PC-9 (cell line): ENCODE measurements around the gene ACSS3. TPM values are rescaled to one million over a fixed set of nuclear protein-coding genes. Genes with fewer than 3 reads are reported as not detected.

Source experiments
- BruUV-seq: library from RNA; stranded (reverse); fragments of 400-500 nt; replicated peaks from 2 replicates; lab custom pipeline; 2021; lab: Mats Ljungman, UMichigan
- CTCF ChIA-PET: fragments of 300-600 bp; sonication (Branson Sonifier 250); formaldehyde crosslinking; loops from one replicate; lab custom pipeline; 2022; ENCODE audit warnings: antibody characterized with exemption; lab: Charles Lee
- POLR2A ChIA-PET: fragments of 300-600 bp; sonication (Branson Sonifier 250); formaldehyde crosslinking; loops from one replicate; lab custom pipeline; 2022; ENCODE audit warnings: antibody characterized with exemption; ENCODE audit not compliant: unreplicated experiment; lab: Charles Lee
- DNase-seq, 2 experiments: peaks; one replicate each; pipeline versions ENCODE4 v3.0.0 to v3.0.0-alpha.2; 2015 to 2022; ENCODE audit warnings: mixed read lengths in 1 of 2
- H2AFZ ChIP-seq: fragments of 200-600 bp; sonication (generic); 2 replicates; pipeline ENCODE4 v1.8.1; 2017; ENCODE audit warnings: antibody characterized with exemption
- H3F3A ChIP-seq: fragments of 200-600 bp; sonication (generic); 2 replicates; pipeline ENCODE4 v1.8.1; 2017; ENCODE audit warnings: antibody characterized with exemption, mild to moderate bottlenecking, low read depth; ENCODE audit not compliant: insufficient read depth
- H3K27ac ChIP-seq: fragments of 200-600 bp; sonication (generic); 2 replicates; pipeline ENCODE4 v1.6.1; 2016; ENCODE audit warnings: mixed run types
- H3K27me3 ChIP-seq: fragments of 200-600 bp; sonication (generic); 2 replicates; pipeline ENCODE4 v1.6.1; 2016; ENCODE audit warnings: low read depth, mixed run types; ENCODE audit not compliant: insufficient read depth
- H3K36me3 ChIP-seq: fragments of 200-600 bp; sonication (generic); 2 replicates; pipeline ENCODE4 v1.6.1; 2016; ENCODE audit warnings: low read depth, mixed run types
- H3K4me1 ChIP-seq: fragments of 200-600 bp; sonication (generic); replicated peaks from 2 replicates; pipeline ENCODE4 v1.6.1; 2016; ENCODE audit warnings: mixed run types; ENCODE audit not compliant: insufficient read depth
- H3K4me2 ChIP-seq: fragments of 200-600 bp; sonication (generic); 2 replicates; pipeline ENCODE4 v1.6.1; 2017; ENCODE audit warnings: mixed run types
- H3K4me3 ChIP-seq: fragments of 200-600 bp; sonication (generic); 2 replicates; pipeline ENCODE4 v1.6.1; 2016; ENCODE audit warnings: mixed run types
- H3K79me2 ChIP-seq: fragments of 200-600 bp; sonication (generic); 2 replicates; pipeline ENCODE4 v1.6.1; 2017; ENCODE audit warnings: low read depth, mixed run types
- H3K9me2 ChIP-seq: fragments of 200-600 bp; sonication (generic); 2 replicates; pipeline ENCODE4 v1.8.1; 2017; ENCODE audit warnings: mild to moderate bottlenecking; ENCODE audit not compliant: insufficient read depth
- H3K9me3 ChIP-seq: fragments of 200-600 bp; sonication (generic); 2 replicates; pipeline ENCODE4 v1.8.1; 2016; ENCODE audit warnings: low read depth; ENCODE audit not compliant: insufficient read depth
- H4K20me1 ChIP-seq: fragments of 200-600 bp; sonication (generic); 2 replicates; pipeline ENCODE4 v1.8.1; 2017; ENCODE audit not compliant: insufficient read depth
- CTCF ChIP-seq: fragments of 200-600 bp; sonication (generic); conservative IDR thresholded peaks from 2 replicates; pipeline ENCODE4 v1.6.1; 2017; ENCODE audit warnings: mixed run types, antibody characterized with exemption, mild to moderate bottlenecking, moderate library complexity
- EZH2 ChIP-seq: fragments of 200-600 bp; sonication (generic); IDR thresholded peaks from 2 replicates; pipeline ENCODE4 v1.8.0; 2017; ENCODE audit warnings: antibody characterized with exemption, low read depth
- intact Hi-C: fragments of 100-400 bp; cut with micrococcal nuclease; formaldehyde crosslinking; loops from one replicate; pipeline ENCODE4 v1.10.0; 2022; ENCODE audit not compliant: unreplicated experiment
- total RNA-seq: library from RNA; stranded (reverse); gene quantifications from 2 replicates; pipeline ENCODE4 v1.2.3, GENCODE V29; 2021

Gene ACSS3
- total RNA-seq, 1 experiment from 2014 or later, result 8.5 TPM

DNA sequence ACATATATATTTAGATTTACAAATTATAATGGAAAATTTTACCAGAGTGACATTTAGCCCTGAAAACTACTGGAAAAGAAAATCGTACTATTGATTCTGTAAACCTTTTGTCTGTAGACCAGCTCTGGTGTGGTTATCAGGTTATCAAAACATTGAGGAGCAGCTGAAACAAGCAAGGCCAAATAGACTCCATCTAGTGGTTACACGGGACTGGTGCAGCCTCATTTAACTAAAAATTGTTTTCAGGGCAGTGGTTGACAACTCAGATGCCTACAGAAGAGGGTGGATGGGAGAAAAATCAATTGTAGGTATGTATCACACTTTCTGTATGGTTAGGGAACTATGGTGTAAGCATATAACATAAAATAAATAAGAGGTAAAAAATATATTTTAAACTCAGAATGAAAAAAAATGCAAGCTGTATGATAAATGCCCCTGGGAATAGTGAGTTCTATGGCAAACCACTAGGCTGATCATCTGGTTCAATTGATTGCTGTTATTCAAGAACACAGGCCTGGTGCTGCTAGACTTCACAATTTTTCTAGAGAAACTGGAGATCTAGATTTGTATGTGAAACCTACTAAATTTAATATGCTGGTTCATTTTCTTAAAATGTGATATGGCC is 51.2 kb downstream of the ACSS3 start:
- Histone ChIP-seq H3K36me3 (no peaks in the 10 kb centered on the region), H3K9me2 (no peaks in the 10 kb centered on the region), H3K79me2 (no peaks in the 10 kb centered on the region), H4K20me1 (no peaks in the 10 kb centered on the region), H3K27ac (no peak overlapping the region), H2AFZ (no peak overlapping the region), H3F3A (no peaks in the 10 kb centered on the region), H3K9me3 (no peaks in the 10 kb centered on the region), H3K4me3 (no peak overlapping the region), H3K4me1 (no peaks in the 10 kb centered on the region), H3K27me3 (no peaks in the 10 kb centered on the region), H3K4me2 (no peak overlapping the region)
- TF ChIP-seq EZH2 (no peak), CTCF (peak; percentile 85)
- peak; percentile 4 to 42 for DNase-seq
- intact Hi-C loops, result loop anchor here (10.0 kb wide), 1 partner anchor 714 kb away; no protein-coding TSS in a partner anchor
- POLR2A ChIA-PET, result no interaction called here
- CTCF ChIA-PET, result interaction anchor here (0.6 to 0.7 kb wide), 2 partner anchors 169 to 291 kb away, joined by 3 read pairs; no protein-coding TSS in a partner anchor
- no TSS peak for BruUV-seq

- no peak overlapping the region for H2AFZ ChIP-seq
- ChIA-PET POLR2A (no interaction called here), CTCF (no interaction called here)
- H3K36me3 ChIP-seq, result no peaks in the 10 kb centered on the region
- H3K4me2 ChIP-seq, result no peak overlapping the region
- H3K27me3 ChIP-seq, result no peaks in the 10 kb centered on the region
- TF ChIP-seq CTCF (no peak), EZH2 (no peak)
- H3K9me3 ChIP-seq, result no peaks in the 10 kb centered on the region
- no peaks in the 10 kb centered on the region for H4K20me1 ChIP-seq
- no peak overlapping the region for H3K27ac ChIP-seq
- BruUV-seq, result no TSS peak
- H3K79me2 ChIP-seq, result no peaks in the 10 kb centered on the region
- DNase-seq, result no peak
- no peaks in the 10 kb centered on the region for H3K9me2 ChIP-seq
- 0 out of 2 replicates have a peak, but pooled peaks cover 3% of the 10 kb centered on the region for H3K4me1 ChIP-seq
- H3F3A ChIP-seq, result no peaks in the 10 kb centered on the region
- no peak overlapping the region for H3K4me3 ChIP-seq
- intact Hi-C loops, result no loop called here
Observed at GRCh38 chr12:81136519-81136918, 58.6 kb downstream of the ACSS3 start.

DNA sequence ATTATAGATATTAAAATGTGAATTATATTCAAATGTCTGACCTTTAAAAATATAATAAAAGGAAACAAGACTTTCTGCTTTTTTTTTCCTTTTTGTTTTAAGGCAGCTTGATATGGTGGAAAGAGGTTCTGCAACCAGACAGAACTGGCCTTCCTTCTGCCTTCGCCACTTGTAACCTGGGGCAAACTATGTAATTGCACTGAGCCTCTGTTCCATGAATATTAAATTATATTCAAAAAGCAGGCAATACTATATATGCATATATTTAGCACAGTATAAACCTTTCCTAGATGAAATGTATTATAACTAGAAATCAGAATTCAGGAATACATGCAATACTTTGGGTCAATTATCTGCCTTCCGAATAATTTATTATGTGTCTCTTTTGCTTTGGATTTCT is 59.9 kb downstream of the ACSS3 start:
- Histone ChIP-seq H3K27ac (no peak overlapping the region), H2AFZ (no peak overlapping the region), H3K27me3 (no peaks in the 10 kb centered on the region), H3K4me2 (no peak overlapping the region), H3K9me3 (no peaks in the 10 kb centered on the region), H4K20me1 (no peaks in the 10 kb centered on the region), H3K9me2 (no peaks in the 10 kb centered on the region), H3K79me2 (no peaks in the 10 kb centered on the region), H3K4me3 (no peak overlapping the region), H3K36me3 (no peaks in the 10 kb centered on the region), H3K4me1 (0 out of 2 replicates have a peak, but pooled peaks cover 3% of the 10 kb centered on the region), H3F3A (no peaks in the 10 kb centered on the region)
- intact Hi-C loops, result no loop called here
- no peak for DNase-seq
- ChIA-PET CTCF (no interaction called here), POLR2A (interaction anchor here (0.7 kb wide), 1 partner anchor 475 kb away, joined by 7 read pairs; no protein-coding TSS in a partner anchor)
- TF ChIP-seq EZH2 (no peak), CTCF (no peak)
- BruUV-seq, result no TSS peak
